Transverse colon (tissue), 4 donors: ENCODE results near the gene DPH1. TPM values are rescaled to one million over a fixed set of nuclear protein-coding genes. Genes with fewer than 3 reads are reported as not detected.

Experiments used
- DNase-seq: peaks from one replicate; pipeline ENCODE4 v3.0.0-alpha.2; 2019
- H3K27ac ChIP-seq, 4 donors: fragments of 200-600 bp; sonication (generic); 2 replicates each; pipeline ENCODE4 v1.5.1; 2016 to 2018; ENCODE audit warnings: inconsistent platforms in 4 of 4
- H3K27me3 ChIP-seq: fragments of 200-600 bp; sonication (generic); 2 replicates; pipeline ENCODE4 v1.5.1; 2017; ENCODE audit warnings: inconsistent platforms
- H3K36me3 ChIP-seq, 4 donors: fragments of 200-600 bp; sonication (generic); 2 replicates each; pipeline ENCODE4 v1.5.1; 2017 to 2019; ENCODE audit warnings: inconsistent platforms in 4 of 4
- H3K4me1 ChIP-seq, 4 donors: fragments of 200-600 bp; sonication (generic); 2 replicates each; pipeline ENCODE4 v1.5.1; 2017 to 2020; ENCODE audit warnings: inconsistent platforms in 4 of 4
- H3K4me3 ChIP-seq, 4 donors: fragments of 200-600 bp; sonication (generic); 1 replicate in 1 of 4; 2 replicates in 3 of 4; pipeline versions ENCODE4 v1.5.1 to v1.6.1; 2017 to 2019; ENCODE audit warnings: inconsistent platforms in 4 of 4
- H3K9me3 ChIP-seq, 2 donors: fragments of 200-600 bp; sonication (generic); 2 replicates each; pipeline ENCODE4 v1.5.1; 2017 to 2019; ENCODE audit warnings: inconsistent platforms in 2 of 2
- EP300 ChIP-seq: sonication (generic); formaldehyde crosslinking; IDR thresholded peaks from one replicate; pipeline ENCODE4 v1.6.1; 2017; ENCODE audit warnings: antibody characterized with exemption, low read depth
- POLR2A ChIP-seq: fragments of 450-650 bp; IDR thresholded peaks from one replicate; pipeline ENCODE4 v1.6.1; 2016; ENCODE audit warnings: antibody characterized with exemption, mild to moderate bottlenecking, moderate library complexity
- POLR2AphosphoS5 ChIP-seq, 3 donors: sonication (generic); formaldehyde crosslinking; IDR thresholded peaks; one replicate each; pipeline ENCODE4 v1.6.1; 2016; ENCODE audit warnings: antibody characterized with exemption in 3 of 3
- WGBS, 2 donors: methylation state at CpG; one replicate each; pipeline ENCODE4 v1.1.5; 2018; ENCODE audit warnings: low coverage in 1 of 2; 5-methylcytosine and 5-hydroxymethylcytosine counted together
- in situ Hi-C, 4 donors: fragments of 200-750 bp; cut with MboI; loops; one replicate each; pipeline versions ENCODE4 v1.15.0 to v1.15.1; 2017; ENCODE audit warnings: low sequenced_read_pairs in 3 of 4, low pct_ligation_motif_present in 1 of 4, low pct_unique_long_range_greater_than_20kb in 1 of 4
- intact Hi-C: fragments of 100-400 bp; cut with DNase I; formaldehyde crosslinking; loops from one replicate; pipeline ENCODE4 v1.15.1; 2023; ENCODE audit warnings: low total_unique reads
- total RNA-seq, 4 donors: library from RNA; depleted of rRNA; stranded (reverse); fragments of >200 nt; gene quantifications; one replicate each; pipeline ENCODE4 v1.1.0, GENCODE V29; 2016
- TF ChIP-seq, protein P1 (sequence below), 5 experiments: fragments of 200-600 bp in 3 of 5; fragments of 450-650 bp in 2 of 5; sonication (generic) in 3 of 5; IDR thresholded peaks; 1 replicate in 2 of 5; 2 replicates in 3 of 5; pipeline ENCODE4 v1.5.1; 2016 to 2017; ENCODE audit warnings: antibody characterized with exemption in 5 of 5, inconsistent platforms in 3 of 5, mild to moderate bottlenecking in 2 of 5, moderate library complexity in 1 of 5

Gene DPH1
- total RNA-seq, 4 donors from 2014 or later, result 32.4 to 88.8 (median 58.9) TPM

DNA sequence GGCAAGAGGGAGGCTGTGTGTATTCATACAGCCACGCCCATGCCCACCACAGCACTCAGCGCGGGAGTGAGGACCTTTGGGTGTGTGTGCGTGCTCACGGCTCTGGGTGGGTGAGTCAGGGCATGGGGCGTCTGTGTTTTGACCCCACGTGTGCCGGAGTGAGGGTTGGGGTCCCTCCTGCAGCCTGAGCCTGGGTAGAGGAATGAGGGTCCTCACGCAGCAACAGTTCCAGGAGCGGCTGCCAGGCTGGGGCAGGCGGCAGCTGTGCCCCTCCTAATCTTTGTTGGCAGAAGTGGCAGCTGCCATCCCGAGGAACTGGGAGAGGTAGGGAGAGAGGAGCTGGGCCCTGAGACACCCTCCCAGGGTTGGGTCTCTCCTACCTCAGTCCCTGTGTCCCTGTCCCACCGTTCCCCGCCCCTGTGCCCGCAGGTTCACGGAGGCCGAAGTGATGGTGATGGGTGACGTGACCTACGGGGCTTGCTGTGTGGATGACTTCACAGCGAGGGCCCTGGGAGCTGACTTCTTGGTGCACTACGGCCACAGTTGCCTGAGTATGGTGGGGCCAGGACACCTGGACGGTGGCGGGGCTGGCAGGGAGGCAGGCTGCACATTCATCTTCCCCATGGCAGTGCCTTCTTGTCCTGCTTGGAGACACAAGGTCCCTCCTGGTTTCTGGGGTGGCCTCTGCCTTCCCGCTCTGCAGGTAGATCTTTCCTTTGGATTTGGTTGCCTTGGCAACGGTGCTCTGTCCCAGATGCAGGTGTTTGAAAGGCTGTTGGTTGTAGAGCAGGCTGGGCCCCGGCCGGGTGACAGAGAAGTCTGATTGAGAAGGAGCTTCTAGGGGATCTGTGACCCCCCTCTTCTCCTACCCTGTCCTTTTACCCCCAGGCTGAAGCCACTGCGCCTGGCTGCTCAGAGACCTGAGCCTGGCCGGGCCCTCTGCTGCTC, 5.9 kb downstream of the DPH1 start:
- in situ Hi-C loops, result loop anchor here in 3 of 4 donors (25.0 kb wide), 3 partner anchors 324 to 374 kb away; partner anchors contain the start of genes PRPF8 (in 1 of the 3), TLCD2 (in 1 of the 3) and WDR81 (in 1 of the 3)
- intact Hi-C loops, result no loop called here

DNA sequence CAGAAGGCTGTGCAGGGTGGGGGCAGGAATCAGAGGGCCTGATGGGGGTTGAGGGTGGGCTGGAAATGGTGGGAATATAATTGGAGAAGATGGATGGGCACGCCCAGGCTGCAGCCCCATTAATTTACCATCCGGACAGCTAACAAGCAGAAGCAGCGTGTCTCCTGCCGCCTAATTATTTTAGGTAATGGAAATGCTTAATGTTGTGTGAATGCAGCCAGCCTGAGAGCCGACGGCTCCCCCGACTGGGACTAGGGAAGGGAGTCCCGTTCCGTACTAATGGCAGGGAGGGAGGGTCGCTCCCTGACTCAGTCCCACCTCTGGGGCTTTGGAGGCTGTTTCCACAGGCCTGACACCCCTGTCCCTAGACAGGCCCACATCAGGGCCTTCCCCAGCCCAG, 7.2 kb downstream of the DPH1 start:
- TF ChIP-seq POLR2A, result no peak
- no peak for TF ChIP-seq EP300
- TF ChIP-seq, protein P1, sequence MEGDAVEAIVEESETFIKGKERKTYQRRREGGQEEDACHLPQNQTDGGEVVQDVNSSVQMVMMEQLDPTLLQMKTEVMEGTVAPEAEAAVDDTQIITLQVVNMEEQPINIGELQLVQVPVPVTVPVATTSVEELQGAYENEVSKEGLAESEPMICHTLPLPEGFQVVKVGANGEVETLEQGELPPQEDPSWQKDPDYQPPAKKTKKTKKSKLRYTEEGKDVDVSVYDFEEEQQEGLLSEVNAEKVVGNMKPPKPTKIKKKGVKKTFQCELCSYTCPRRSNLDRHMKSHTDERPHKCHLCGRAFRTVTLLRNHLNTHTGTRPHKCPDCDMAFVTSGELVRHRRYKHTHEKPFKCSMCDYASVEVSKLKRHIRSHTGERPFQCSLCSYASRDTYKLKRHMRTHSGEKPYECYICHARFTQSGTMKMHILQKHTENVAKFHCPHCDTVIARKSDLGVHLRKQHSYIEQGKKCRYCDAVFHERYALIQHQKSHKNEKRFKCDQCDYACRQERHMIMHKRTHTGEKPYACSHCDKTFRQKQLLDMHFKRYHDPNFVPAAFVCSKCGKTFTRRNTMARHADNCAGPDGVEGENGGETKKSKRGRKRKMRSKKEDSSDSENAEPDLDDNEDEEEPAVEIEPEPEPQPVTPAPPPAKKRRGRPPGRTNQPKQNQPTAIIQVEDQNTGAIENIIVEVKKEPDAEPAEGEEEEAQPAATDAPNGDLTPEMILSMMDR (IDR thresholded peaks at IDR 0.05), result no peak
- TF ChIP-seq POLR2AphosphoS5 (IDR thresholded peaks at IDR 0.05), result no peak
- H3K27ac ChIP-seq, result no peak overlapping the region
- intact Hi-C loops, result no loop called here
- no peak overlapping the region for H3K4me3 ChIP-seq
- no peaks in the 10 kb centered on the region for H3K9me3 ChIP-seq
- peaks cover 0 to 7% (median 5%) of the 10 kb centered on the region in 4 donors for H3K4me1 ChIP-seq
- DNase-seq, result no peak
- in situ Hi-C loops, result loop anchor here in 3 of 4 donors (25.0 kb wide), 3 partner anchors 325 to 375 kb away; partner anchors contain the start of genes PRPF8 (in 1 of the 3), TLCD2 (in 1 of the 3) and WDR81 (in 1 of the 3)
- 85 to 96% methylated on average over 3 to 10 of the region's 10 CpGs for WGBS, 2 donors
- H3K36me3 ChIP-seq, result peaks cover 0 to 9% (median 0%) of the 10 kb centered on the region in 4 donors
- H3K27me3 ChIP-seq, result no peaks in the 10 kb centered on the region

More for the DNA sequence above, 5.9 kb downstream of the DPH1 start:
- Histone ChIP-seq H3K4me3 (no peak overlapping the region), H3K4me1 (peaks cover 5 to 12% (median 9%) of the 10 kb centered on the region in 4 donors), H3K36me3 (peaks cover 0 to 9% (median 0%) of the 10 kb centered on the region in 4 donors), H3K27ac (no peak overlapping the region), H3K9me3 (no peaks in the 10 kb centered on the region), H3K27me3 (no peaks in the 10 kb centered on the region)
- no peak for DNase-seq
- WGBS, 2 donors, result 92% methylated on average over 29 of the region's 29 CpGs; no CpG with 5 or more reads in 1 of the 2 donors
- TF ChIP-seq, protein P1 (IDR thresholded peaks at IDR 0.05), result no peak
- no peak for TF ChIP-seq POLR2AphosphoS5 (IDR thresholded peaks at IDR 0.05)
- no peak for TF ChIP-seq POLR2A
- TF ChIP-seq EP300, result no peak

DNA sequence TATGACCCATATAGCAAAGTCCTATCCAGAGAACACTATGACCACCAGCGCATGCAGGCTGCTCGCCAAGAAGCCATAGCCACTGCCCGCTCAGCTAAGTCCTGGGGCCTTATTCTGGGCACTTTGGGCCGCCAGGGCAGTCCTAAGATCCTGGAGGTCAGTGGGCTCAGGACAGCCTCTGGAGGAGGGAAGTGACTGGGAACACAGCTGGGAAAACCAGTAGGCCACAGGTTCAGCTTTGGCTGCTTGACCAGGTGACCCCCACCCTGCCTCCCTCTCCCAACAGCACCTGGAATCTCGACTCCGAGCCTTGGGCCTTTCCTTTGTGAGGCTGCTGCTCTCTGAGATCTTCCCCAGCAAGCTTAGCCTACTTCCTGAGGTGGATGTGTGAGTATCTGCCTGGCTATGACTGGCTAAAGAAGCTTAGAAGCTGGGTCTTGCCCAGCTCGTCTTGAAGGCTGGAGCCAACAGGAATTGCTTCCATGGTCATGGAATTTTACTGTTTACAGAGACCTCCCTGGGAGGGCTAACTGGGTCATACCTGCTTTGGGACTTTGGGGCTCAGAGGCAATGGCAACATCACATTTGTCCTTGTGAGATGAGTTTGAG, 10.4 kb downstream of the DPH1 start:
- Histone ChIP-seq H3K4me3 (no peak overlapping the region), H3K27me3 (no peaks in the 10 kb centered on the region), H3K4me1 (peaks cover 8 to 20% (median 15%) of the 10 kb centered on the region in 4 donors), H3K36me3 (peaks cover 0 to 9% (median 0%) of the 10 kb centered on the region in 4 donors), H3K27ac (no peak overlapping the region), H3K9me3 (no peaks in the 10 kb centered on the region)
- intact Hi-C loops (no loop called here), in situ Hi-C loops (loop anchor here in 3 of 4 donors (25.0 kb wide), 3 partner anchors 328 to 378 kb away; partner anchors contain the start of genes PRPF8 (in 1 of the 3), TLCD2 (in 1 of the 3) and WDR81 (in 1 of the 3))
- WGBS, 2 donors, result 89% methylated on average over 6 of the region's 7 CpGs; no CpG with 5 or more reads in 1 of the 2 donors
- no peak for DNase-seq
- TF ChIP-seq, protein P1 (IDR thresholded peaks at IDR 0.05), result no peak
- TF ChIP-seq POLR2AphosphoS5 (IDR thresholded peaks at IDR 0.05) (no peak), POLR2A (no peak), EP300 (no peak)
